Uterus (tissue), 4 donors: ENCODE results near the gene C6. TPM values are rescaled to one million over a fixed set of nuclear protein-coding genes. Genes with fewer than 3 reads are reported as not detected.
A peak's percentile ranks its signal among the peaks of the same experiment; 100 is the strongest.

Source experiments
- DNase-seq, 2 donors: peaks; one replicate each; pipeline ENCODE4 v3.0.0-alpha.2; 2019 to 2020
- H3K27ac ChIP-seq, 2 donors: fragments of 200-600 bp; sonication (generic); 1 replicate in 1 of 2; 2 replicates in 1 of 2; pipeline ENCODE4 v1.5.1; 2016 to 2018
- H3K27me3 ChIP-seq, 2 donors: fragments of 200-600 bp; sonication (generic); one replicate each; pipeline ENCODE4 v1.5.1; 2018 to 2019; ENCODE audit warnings: control low read depth in 1 of 2
- H3K36me3 ChIP-seq, 2 donors: fragments of 200-600 bp; sonication (generic); one replicate each; pipeline ENCODE4 v1.5.1; 2019; ENCODE audit warnings: control low read depth in 1 of 2
- H3K4me1 ChIP-seq, 2 donors: fragments of 200-600 bp; sonication (generic); one replicate each; pipeline ENCODE4 v1.5.1; 2018 to 2019; ENCODE audit warnings: control low read depth in 1 of 2
- H3K4me3 ChIP-seq, 2 donors: fragments of 200-600 bp; sonication (generic); 1 replicate in 1 of 2; 2 replicates in 1 of 2; pipeline ENCODE4 v1.5.1; 2018 to 2019; ENCODE audit warnings: mild to moderate bottlenecking in 1 of 2
- H3K9me3 ChIP-seq, 2 donors: fragments of 200-600 bp; sonication (generic); one replicate each; pipeline ENCODE4 v1.5.1; 2019; ENCODE audit warnings: control low read depth in 1 of 2
- CTCF ChIP-seq, 4 experiments: fragments of 200-600 bp in 2 of 4; fragments of 450-650 bp in 2 of 4; sonication (generic) in 2 of 4; IDR thresholded peaks; one replicate each; pipeline ENCODE4 v1.5.1; 2016 to 2019; ENCODE audit warnings: antibody characterized with exemption in 4 of 4, mild to moderate bottlenecking in 2 of 4, moderate library complexity in 1 of 4
- POLR2A ChIP-seq, 2 donors: fragments of 450-650 bp; IDR thresholded peaks; one replicate each; pipeline ENCODE4 v1.6.1; 2016; ENCODE audit warnings: antibody characterized with exemption in 2 of 2, mild to moderate bottlenecking in 1 of 2, moderate library complexity in 1 of 2
- intact Hi-C: fragments of 100-400 bp; cut with DNase I; formaldehyde crosslinking; loops from one replicate; pipeline ENCODE4 v1.15.1; 2023; ENCODE audit warnings: low total_unique reads
- total RNA-seq, 4 donors: library from RNA; depleted of rRNA in 3 of 4; stranded (reverse); fragments of >200 nt in 3 of 4; gene quantifications; one replicate each; pipeline versions ENCODE4 v1.1.0 to v1.2.4, GENCODE V29; 2014 to 2023
- donor health status: DM: yes; HTN: yes; CAD: no.

C6 gene
- total RNA-seq, 4 donors from 2014 or later = 2.0 to 3.5 (median 3.5) TPM; not detected in 1

DNA sequence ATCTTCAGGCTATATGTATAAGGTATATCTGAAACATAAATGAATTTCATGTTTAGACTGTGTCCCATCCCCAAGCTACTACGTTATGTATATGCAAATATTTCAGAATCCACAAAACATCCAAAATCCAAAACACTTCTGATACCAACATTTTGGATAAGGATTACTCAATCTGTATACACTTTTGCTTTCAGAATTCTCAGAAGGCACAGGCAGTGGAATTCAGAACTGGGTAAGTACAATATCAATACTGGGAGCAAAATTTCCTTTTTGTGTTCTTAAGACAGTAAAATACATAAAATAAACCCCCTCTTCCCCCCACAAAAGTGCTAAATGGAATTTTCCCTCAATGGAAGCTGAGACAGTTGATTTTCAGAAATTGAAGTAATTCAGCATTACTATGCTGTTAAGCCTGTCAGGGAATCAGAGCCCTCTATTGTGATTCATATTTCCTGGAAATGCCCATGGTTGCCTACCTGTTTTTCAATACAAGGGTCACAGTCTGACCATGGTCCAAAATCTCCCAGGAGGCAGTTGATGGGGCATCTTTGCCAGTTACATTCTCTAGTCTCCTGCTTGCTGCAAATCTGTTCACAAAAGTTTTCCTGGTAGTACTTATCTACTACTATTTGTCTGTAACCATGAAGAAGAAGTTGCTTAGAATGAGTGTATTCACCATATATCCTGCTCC is 12.1 kb downstream of the C6 start:
- no peak for DNase-seq
- no peaks in the 10 kb centered on the region for H3K4me1 ChIP-seq
- H3K4me3 ChIP-seq = no peak overlapping the region
- H3K36me3 ChIP-seq = no peaks in the 10 kb centered on the region
- H3K9me3 ChIP-seq = no peaks in the 10 kb centered on the region
- H3K27me3 ChIP-seq = no peaks in the 10 kb centered on the region
- no peak overlapping the region for H3K27ac ChIP-seq
- TF ChIP-seq CTCF (IDR thresholded peaks at IDR 0.05) (no peak), POLR2A (IDR thresholded peaks at IDR 0.05) (no peak)
- intact Hi-C loops = no loop called here

GRCh38 chr5:41200506-41200905 is 12.8 kb downstream of the C6 start:
- DNase-seq = no peak
- intact Hi-C loops = no loop called here
- TF ChIP-seq POLR2A (IDR thresholded peaks at IDR 0.05) = no peak
- TF ChIP-seq CTCF (IDR thresholded peaks at IDR 0.05) = no peak

GRCh38 chr5:41199660-41200059 is 13.7 kb downstream of the C6 start:
- TF ChIP-seq CTCF (IDR thresholded peaks at IDR 0.05) = no peak
- no peak for TF ChIP-seq POLR2A (IDR thresholded peaks at IDR 0.05)
- Histone ChIP-seq H3K36me3 (no peaks in the 10 kb centered on the region), H3K4me1 (no peaks in the 10 kb centered on the region), H3K4me3 (no peak overlapping the region), H3K27ac (no peak overlapping the region), H3K27me3 (no peaks in the 10 kb centered on the region), H3K9me3 (no peaks in the 10 kb centered on the region)
- intact Hi-C loops = no loop called here
- no peak for DNase-seq

More at GRCh38 chr5:41200506-41200905, 12.8 kb downstream of the C6 start:
- no peaks in the 10 kb centered on the region for H3K27me3 ChIP-seq
- no peaks in the 10 kb centered on the region for H3K36me3 ChIP-seq
- no peaks in the 10 kb centered on the region for H3K4me1 ChIP-seq
- H3K4me3 ChIP-seq = no peak overlapping the region
- no peak overlapping the region for H3K27ac ChIP-seq
- H3K9me3 ChIP-seq = no peaks in the 10 kb centered on the region

DNA sequence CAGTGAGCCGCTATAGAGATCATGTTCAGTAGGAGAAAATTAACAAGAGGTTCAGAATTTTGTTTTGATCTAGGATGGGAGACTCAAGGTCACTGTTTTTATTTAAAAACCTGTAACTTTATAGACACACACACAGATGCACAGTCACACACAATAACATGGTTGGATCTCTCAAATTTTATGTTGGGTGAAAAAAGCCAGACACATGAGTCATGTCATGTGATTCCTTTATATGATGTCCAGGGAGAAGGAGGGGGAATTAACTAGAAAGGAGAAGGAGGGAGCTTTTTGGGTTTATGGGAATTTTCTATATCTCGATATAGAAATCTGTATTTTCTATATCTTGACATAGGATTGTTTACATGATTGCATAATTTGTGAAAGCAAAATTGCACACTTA is 17.1 kb downstream of the C6 start:
- DNase-seq = no peak
- no peak for TF ChIP-seq CTCF (IDR thresholded peaks at IDR 0.05)
- no peak for TF ChIP-seq POLR2A (IDR thresholded peaks at IDR 0.05)
- Histone ChIP-seq H3K4me3 (no peak overlapping the region), H3K4me1 (no peaks in the 10 kb centered on the region), H3K9me3 (no peaks in the 10 kb centered on the region), H3K27ac (no peak overlapping the region), H3K36me3 (no peaks in the 10 kb centered on the region), H3K27me3 (no peaks in the 10 kb centered on the region)
- intact Hi-C loops = no loop called here

GRCh38 chr5:41195228-41195627 is 18.1 kb downstream of the C6 start:
- Histone ChIP-seq H3K27me3 (no peaks in the 10 kb centered on the region), H3K27ac (peak overlapping the region; percentile 49 to 66), H3K9me3 (no peaks in the 10 kb centered on the region), H3K36me3 (no peaks in the 10 kb centered on the region), H3K4me3 (no peak overlapping the region), H3K4me1 (no peaks in the 10 kb centered on the region)
- intact Hi-C loops = no loop called here
- TF ChIP-seq CTCF (IDR thresholded peaks at IDR 0.05) = no peak
- no peak for TF ChIP-seq POLR2A (IDR thresholded peaks at IDR 0.05)
- DNase-seq = no peak
